ENCODE measurements around the gene TRIM28. TPM values are rescaled to one million over a fixed set of nuclear protein-coding genes. Genes with fewer than 3 reads are reported as not detected.
A peak's percentile ranks its signal among the peaks of the same experiment; 100 is the strongest.
"Not testable (repeated sequence)": the region's sequence is repeated elsewhere in the genome, so short reads cannot be mapped to it uniquely, and the experiment has no call there.

The TRIM28 gene
- total RNA-seq, 2 experiments from 2014 or later, result 476 to 528 TPM

- CTCF ChIA-PET, result interaction anchor here (1.0 to 3.1 kb wide), 5 partner anchors 13 to 62 kb away, joined by 3 to 34 read pairs (median 5); partner anchors contain the start of genes TRIM28 and ZBTB45
- ATAC-seq (peak; percentile 38), DNase-seq (peak; percentile 89)
- H3K27me3 Mint-ChIP-seq (ENCODE audit: low read depth), result no peaks in the 10 kb centered on the region
- peaks cover 40% of the 10 kb centered on the region for H3K4me1 Mint-ChIP-seq (ENCODE audit: low read depth)
- H3K4me3 Mint-ChIP-seq, result peak overlapping the region; percentile 86
- peaks cover 13% of the 10 kb centered on the region for H3K36me3 Mint-ChIP-seq (ENCODE audit: low read depth)
- no peaks in the 10 kb centered on the region for H3K9me3 Mint-ChIP-seq (ENCODE audit: insufficient read depth)
- H3K27ac Mint-ChIP-seq, result peak overlapping the region; percentile 90
- POLR2A ChIA-PET, result interaction anchor here (0.6 to 1.9 kb wide), 6 partner anchors 13 to 74 kb away, joined by 3 to 18 read pairs (median 8); partner anchors contain the start of genes CHMP2A, TRIM28 and ZBTB45
Observed at GRCh38 chr19:58575183-58576041, 31.5 kb downstream of the TRIM28 start.

DNA sequence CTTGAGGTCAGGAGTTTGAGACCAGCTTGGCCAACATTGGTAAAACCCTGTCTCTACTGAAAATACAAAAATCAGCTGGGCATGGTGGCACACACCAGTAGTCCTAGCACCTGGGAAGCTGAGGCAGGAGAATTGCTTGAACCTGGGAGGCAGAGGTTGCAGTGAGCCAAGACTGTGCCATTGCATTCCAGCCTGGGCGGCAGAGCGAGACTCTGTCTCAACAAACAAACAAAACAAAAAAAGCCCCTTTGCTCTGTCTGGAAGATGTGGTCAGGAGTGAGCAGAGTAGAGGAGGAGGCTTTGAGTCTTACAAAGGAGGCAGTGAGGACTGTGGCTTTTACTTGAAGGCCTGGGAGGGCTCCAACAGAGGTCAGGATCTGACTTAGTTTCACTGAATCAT is 33.7 kb downstream of the TRIM28 start:
- H3K27me3 Mint-ChIP-seq (ENCODE audit: low read depth); H3K36me3 Mint-ChIP-seq (ENCODE audit: low read depth); H3K4me3 Mint-ChIP-seq; H3K9me3 Mint-ChIP-seq (ENCODE audit: insufficient read depth); H3K27ac Mint-ChIP-seq; ATAC-seq: not testable (repeated sequence)
- POLR2A ChIA-PET, result interaction anchor here (1.4 kb wide), 1 partner anchor 23 kb away, joined by 3 read pairs; the partner anchor contains the start of gene CHMP2A
- peak; percentile 18 for DNase-seq
- CTCF ChIA-PET, result interaction anchor here (3.1 to 4.8 kb wide), 2 partner anchors 58 kb away, joined by 34 to 94 read pairs; partner anchors contain the start of gene ZBTB45
- H3K4me1 Mint-ChIP-seq (ENCODE audit: low read depth), result peaks cover 37% of the 10 kb centered on the region

DNA sequence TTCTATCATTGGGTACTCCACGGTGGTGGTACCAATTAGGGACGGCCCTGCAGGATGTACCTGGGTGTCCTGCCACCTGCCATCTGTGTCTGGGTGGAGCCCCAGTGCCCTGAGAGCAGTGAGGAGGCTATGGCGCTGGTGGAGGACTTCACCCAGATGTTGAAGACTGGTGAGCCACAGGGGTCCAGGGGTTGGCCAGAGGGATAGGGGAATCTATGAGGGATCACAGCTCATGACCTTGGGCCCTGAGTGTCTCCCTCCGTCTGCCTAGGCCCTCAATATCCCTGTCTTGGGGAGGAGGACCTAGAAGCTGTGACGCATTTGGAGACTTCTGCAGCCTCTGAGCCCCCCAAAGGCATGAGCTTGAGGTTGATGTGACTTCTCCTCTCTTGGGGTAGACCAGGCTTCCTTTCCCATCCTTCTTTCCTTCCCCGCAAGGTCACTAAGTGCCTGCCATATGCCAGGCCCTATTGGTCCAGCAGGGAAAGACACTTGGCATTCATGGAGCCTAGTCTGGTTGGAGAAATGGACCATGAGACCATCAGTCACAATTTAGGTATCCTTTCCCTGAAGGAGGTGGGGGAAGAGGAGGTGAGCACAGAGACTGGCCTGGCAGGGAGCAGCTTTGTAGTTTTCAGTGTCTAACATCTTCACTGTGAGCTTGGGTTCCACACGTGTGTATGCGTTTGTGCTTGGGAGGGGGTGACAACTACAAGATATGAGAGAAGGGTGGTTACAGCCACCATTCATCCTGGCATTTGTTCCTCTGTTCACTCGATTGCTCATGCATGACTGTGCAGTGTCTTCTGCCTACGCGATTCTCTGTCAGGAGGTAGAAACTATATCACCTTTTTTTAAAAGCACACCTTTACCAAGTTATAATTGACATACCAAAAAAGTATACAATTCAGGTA is 34.4 kb downstream of the TRIM28 start:
- no peak overlapping the region for H3K4me3 Mint-ChIP-seq
- peaks cover 37% of the 10 kb centered on the region for H3K4me1 Mint-ChIP-seq (ENCODE audit: low read depth)
- H3K27me3 Mint-ChIP-seq (ENCODE audit: low read depth), result no peaks in the 10 kb centered on the region
- ChIA-PET CTCF (interaction anchor here (1.4 to 4.8 kb wide), 4 partner anchors 12 to 360 kb away, joined by 5 to 94 read pairs (median 26); partner anchors contain the start of gene ZBTB45), POLR2A (interaction anchor here (1.4 kb wide), 1 partner anchor 24 kb away, joined by 3 read pairs; the partner anchor contains the start of gene CHMP2A)
- no peak overlapping the region for H3K27ac Mint-ChIP-seq
- DNase-seq, result peak; percentile 19
- peaks cover 13% of the 10 kb centered on the region for H3K36me3 Mint-ChIP-seq (ENCODE audit: low read depth)
- ATAC-seq, result no peak
- H3K9me3 Mint-ChIP-seq (ENCODE audit: insufficient read depth), result no peaks in the 10 kb centered on the region

- CTCF ChIA-PET, result interaction anchor here (1.4 to 4.8 kb wide), 5 partner anchors 14 to 361 kb away, joined by 5 to 94 read pairs (median 11); partner anchors contain the start of genes TRIM28 and ZBTB45
- Mint-ChIP-seq H3K27ac (no peak overlapping the region), H3K4me3 (no peak overlapping the region), H3K4me1 (ENCODE audit: low read depth) (peaks cover 26% of the 10 kb centered on the region), H3K36me3 (ENCODE audit: low read depth) (peaks cover 15% of the 10 kb centered on the region), H3K9me3 (ENCODE audit: insufficient read depth) (no peaks in the 10 kb centered on the region), H3K27me3 (ENCODE audit: low read depth) (no peaks in the 10 kb centered on the region)
- POLR2A ChIA-PET, result interaction anchor here (1.8 kb wide), 1 partner anchor 60 kb away, joined by 17 read pairs; the partner anchor contains the start of gene ZBTB45
- DNase-seq (no peak), ATAC-seq (no peak)
Observed at GRCh38 chr19:58579473-58580142, 35.7 kb downstream of the TRIM28 start.

DNA sequence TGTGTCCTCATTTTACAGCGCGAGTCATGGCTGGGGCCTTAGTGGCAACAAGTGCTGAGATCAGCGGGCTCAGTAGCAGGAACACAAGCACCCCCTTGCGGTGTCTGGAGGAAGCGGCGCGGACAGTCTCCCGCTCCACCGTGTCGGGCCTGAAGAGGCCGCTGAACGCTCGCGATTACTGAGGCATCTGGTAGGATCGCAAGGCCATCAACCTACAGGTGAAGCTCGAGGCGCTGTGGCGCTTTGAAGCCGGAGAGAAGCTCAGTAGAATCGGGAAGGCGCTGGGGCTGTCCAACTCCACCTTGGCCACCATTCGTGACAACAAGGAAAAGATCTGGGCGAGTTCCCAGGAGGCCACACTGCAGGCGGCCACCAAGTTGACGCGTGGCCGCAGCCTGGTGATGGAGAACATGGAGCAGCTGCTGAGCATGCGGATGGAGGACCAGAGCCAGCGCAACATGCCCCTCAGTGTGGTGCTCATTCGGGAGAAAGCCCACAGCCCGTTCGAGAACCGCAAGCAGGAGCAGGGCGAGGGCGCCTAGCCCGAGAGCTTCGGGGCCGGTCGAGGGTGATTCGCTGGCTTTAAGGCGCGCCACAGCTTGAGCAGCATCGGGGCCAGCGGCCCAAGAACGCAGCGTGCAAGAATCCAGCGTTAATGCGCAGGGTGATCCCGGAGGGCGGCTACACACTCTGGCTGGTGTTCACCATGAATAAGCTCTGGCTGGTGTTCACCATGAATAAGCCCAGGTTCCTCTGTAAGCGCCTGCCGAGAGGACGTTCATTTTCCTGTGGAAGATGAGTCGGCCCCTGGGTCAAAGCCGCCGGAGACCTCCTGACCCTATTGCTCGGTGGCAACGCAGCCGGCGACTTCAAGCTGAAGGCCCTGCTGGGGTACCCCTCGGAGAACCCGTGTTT is 37.6 kb downstream of the TRIM28 start:
- H3K36me3 Mint-ChIP-seq (ENCODE audit: low read depth), result peaks cover 15% of the 10 kb centered on the region
- peak; percentile 95 for DNase-seq
- no peaks in the 10 kb centered on the region for H3K9me3 Mint-ChIP-seq (ENCODE audit: insufficient read depth)
- peaks cover 21% of the 10 kb centered on the region for H3K4me1 Mint-ChIP-seq (ENCODE audit: low read depth)
- no peaks in the 10 kb centered on the region for H3K27me3 Mint-ChIP-seq (ENCODE audit: low read depth)
- peak; percentile 94 for ATAC-seq
- H3K4me3 Mint-ChIP-seq, result no peak overlapping the region
- peak overlapping the region; percentile 79 for H3K27ac Mint-ChIP-seq
- CTCF ChIA-PET, result interaction anchor here (0.6 to 4.8 kb wide), 13 partner anchors 9 to 194 kb away, joined by 3 to 94 read pairs (median 7); partner anchors contain the start of genes CHMP2A, RPS5, TRIM28 and UBE2M
- POLR2A ChIA-PET, result interaction anchor here (1.1 to 1.8 kb wide), 2 partner anchors 19 to 62 kb away, joined by 5 to 17 read pairs; partner anchors contain the start of gene ZBTB45

DNA sequence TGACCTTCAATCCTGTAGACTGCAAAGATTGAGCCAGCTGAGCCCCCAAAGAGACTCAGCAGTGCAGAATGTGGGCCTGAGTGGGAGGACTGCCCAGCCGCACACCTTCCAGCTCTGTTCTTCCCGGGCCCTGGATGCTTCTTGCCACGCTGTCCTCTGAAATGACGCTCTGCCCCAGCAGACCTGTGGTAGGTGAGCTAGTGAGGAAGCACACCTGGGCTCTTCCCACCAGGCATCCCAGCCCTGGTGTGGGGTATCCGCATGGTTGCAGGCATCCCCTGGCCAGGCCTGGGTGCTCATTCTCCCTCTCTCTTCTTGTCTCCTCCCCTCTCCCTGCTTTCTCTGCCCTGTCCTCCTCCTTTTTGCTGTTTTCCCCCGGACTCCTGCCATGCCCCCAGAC is 39.1 kb downstream of the TRIM28 start:
- Mint-ChIP-seq H3K4me3 (no peak overlapping the region), H3K27ac (no peak overlapping the region), H3K36me3 (ENCODE audit: low read depth) (peaks cover 15% of the 10 kb centered on the region), H3K4me1 (ENCODE audit: low read depth) (peaks cover 17% of the 10 kb centered on the region), H3K9me3 (ENCODE audit: insufficient read depth) (no peaks in the 10 kb centered on the region), H3K27me3 (ENCODE audit: low read depth) (no peaks in the 10 kb centered on the region)
- ChIA-PET CTCF (interaction anchor here (1.1 kb wide), 1 partner anchor 62 kb away, joined by 4 read pairs; no protein-coding TSS in a partner anchor), POLR2A (interaction anchor here (1.1 kb wide), 1 partner anchor 102 kb away, joined by 3 read pairs; no protein-coding TSS in a partner anchor)
- ATAC-seq (no peak), DNase-seq (no peak)

DNA sequence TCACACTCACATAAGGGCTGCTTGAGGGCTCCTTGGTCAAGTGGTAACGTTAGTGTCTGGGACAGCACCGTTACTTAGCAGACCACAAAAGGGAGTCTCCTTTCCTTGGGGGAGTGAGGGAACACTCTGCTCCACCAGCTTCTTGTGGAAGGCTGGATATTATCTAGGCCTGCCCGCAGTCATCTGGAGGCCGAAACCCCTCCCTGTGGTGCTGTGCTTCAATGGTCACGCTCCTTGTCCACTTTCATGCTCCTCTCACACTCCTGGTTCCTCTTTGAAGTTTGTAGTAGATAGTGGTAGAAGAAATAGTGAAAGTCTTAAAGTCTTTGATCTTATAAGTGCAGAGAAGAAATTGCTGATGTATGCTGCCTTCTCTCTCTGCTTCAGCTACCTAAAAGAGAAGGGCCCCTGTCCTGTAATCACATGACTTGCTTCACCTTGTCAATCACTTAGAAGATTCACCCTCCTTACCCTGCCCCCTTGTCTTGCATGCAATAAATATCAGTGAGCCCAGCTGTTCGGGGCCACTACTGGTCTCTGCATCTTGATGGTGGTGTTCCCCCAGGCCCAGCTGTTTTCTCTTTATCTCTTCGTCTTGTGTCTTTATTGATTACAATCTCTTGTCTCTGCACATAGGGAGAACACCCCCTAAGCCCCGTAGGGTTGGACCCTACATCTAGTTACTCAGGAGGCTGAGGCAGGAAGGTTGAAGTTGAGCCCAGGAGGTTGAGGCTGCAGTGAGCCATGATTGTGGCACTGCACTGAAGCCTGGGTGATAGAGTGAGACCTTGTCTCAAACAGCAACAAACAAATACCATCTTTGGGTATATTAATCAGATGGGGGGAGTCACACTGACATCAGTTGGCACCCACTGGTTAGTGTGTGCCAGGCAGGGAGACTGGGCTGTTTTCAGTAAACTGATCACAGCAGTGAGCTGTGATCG is 40.9 kb downstream of the TRIM28 start:
- ChIA-PET CTCF (interaction anchor here (1.0 kb wide), 1 partner anchor 65 kb away, joined by 5 read pairs; the partner anchor contains the start of gene ZBTB45), POLR2A (no interaction called here)
- Mint-ChIP-seq H3K27me3 (ENCODE audit: low read depth) (no peaks in the 10 kb centered on the region), H3K36me3 (ENCODE audit: low read depth) (peaks cover 15% of the 10 kb centered on the region), H3K4me1 (ENCODE audit: low read depth) (peaks cover 9% of the 10 kb centered on the region), H3K9me3 (ENCODE audit: insufficient read depth) (no peaks in the 10 kb centered on the region), H3K27ac (no peak overlapping the region), H3K4me3 (no peak overlapping the region)
- DNase-seq, result no peak
- no peak for ATAC-seq

DNA sequence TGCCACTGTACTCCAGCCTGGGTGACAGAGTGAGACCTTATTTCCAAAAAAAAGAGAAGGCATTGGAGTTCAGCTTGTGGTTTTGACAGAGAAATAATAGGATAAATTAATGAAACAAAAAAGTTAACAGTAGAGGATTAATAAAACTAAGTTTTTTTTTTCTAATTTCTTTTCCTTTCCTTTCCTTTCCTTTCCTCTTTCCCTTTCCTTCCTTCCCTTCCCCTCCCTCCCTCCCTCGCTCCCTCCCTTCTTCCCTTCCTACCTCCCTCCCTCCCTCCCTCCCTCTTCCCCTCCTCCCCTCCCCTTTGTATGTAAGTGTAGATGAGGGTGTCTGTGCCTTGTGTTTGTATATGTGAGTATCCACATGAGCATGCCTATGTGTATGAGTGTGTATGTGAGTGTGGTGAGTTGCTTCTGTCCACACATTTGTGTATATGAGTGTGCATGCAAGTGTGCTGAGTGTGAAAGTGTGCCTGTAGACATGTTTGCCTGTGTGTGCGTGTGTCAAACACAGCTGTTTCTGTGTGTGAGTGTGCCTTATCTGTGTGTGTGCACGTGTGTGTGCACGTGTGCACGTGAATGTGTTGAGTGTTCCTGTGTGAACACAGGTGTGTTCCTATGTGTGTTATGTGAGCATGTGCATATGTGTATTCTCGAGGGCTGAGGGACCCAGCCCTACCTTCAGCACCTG is 41.7 kb downstream of the TRIM28 start:
- peaks cover 15% of the 10 kb centered on the region for H3K36me3 Mint-ChIP-seq (ENCODE audit: low read depth)
- ChIA-PET POLR2A (no interaction called here), CTCF (interaction anchor here (1.0 kb wide), 1 partner anchor 65 kb away, joined by 5 read pairs; the partner anchor contains the start of gene ZBTB45)

DNA sequence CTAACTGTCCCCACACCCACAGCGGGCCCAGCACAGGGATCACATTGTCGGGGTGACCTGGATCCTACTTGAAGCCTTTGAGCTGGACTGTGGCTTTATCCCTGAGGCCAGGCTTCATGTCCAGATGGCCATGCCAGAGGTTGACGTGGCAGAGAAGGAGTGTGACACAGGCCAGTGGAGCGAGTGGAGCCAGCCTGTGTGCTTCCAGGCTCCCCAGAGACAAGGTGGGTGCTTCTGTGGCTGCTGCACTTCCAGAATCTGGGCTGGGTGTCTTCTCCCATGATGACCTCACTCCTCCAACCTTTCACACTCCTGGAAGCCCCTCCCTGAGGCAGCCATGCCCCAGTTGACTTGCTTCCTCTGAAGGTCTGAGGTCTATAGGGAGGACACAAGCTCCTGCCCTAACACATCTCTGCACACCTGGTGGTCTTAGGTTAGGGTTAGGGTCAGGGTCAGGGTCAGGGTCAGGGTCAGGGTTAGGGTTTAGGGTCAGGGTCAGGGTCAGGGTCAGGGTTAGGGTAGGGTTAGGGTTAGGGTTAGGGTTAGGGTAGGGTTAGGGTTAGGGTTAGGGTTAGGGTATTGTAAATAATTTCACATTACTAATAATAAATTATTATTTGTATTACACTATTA is 42.4 kb downstream of the TRIM28 start:
- H3K27me3 Mint-ChIP-seq (ENCODE audit: low read depth), result no peaks in the 10 kb centered on the region
- DNase-seq (no peak), ATAC-seq (peak; percentile 32)
- peaks cover 3% of the 10 kb centered on the region for H3K4me1 Mint-ChIP-seq (ENCODE audit: low read depth)
- no peak overlapping the region for H3K27ac Mint-ChIP-seq
- peaks cover 13% of the 10 kb centered on the region for H3K36me3 Mint-ChIP-seq (ENCODE audit: low read depth)
- H3K4me3 Mint-ChIP-seq, result no peak overlapping the region
- no peaks in the 10 kb centered on the region for H3K9me3 Mint-ChIP-seq (ENCODE audit: insufficient read depth)
- ChIA-PET POLR2A (no interaction called here), CTCF (no interaction called here)

More for the DNA sequence above, 41.7 kb downstream of the TRIM28 start:
- DNase-seq (no peak), ATAC-seq (no peak)
- no peaks in the 10 kb centered on the region for H3K9me3 Mint-ChIP-seq (ENCODE audit: insufficient read depth)
- H3K4me1 Mint-ChIP-seq (ENCODE audit: low read depth), result peaks cover 9% of the 10 kb centered on the region
- H3K4me3 Mint-ChIP-seq, result no peak overlapping the region
- H3K27me3 Mint-ChIP-seq (ENCODE audit: low read depth), result no peaks in the 10 kb centered on the region
- H3K27ac Mint-ChIP-seq, result no peak overlapping the region
